Stimulated activated CD4-positive, alpha-beta T cell treated with anti-CD3 and anti-CD28 coated beads, Interleukin-4, amount 100 ng/mL, for 24 hours (primary cell): ENCODE measurements around the gene FARP1.

Experiments
- DNase-seq: peaks from one replicate; pipeline ENCODE4 v3.0.0-alpha.2; 2020

FARP1 gene

DNA sequence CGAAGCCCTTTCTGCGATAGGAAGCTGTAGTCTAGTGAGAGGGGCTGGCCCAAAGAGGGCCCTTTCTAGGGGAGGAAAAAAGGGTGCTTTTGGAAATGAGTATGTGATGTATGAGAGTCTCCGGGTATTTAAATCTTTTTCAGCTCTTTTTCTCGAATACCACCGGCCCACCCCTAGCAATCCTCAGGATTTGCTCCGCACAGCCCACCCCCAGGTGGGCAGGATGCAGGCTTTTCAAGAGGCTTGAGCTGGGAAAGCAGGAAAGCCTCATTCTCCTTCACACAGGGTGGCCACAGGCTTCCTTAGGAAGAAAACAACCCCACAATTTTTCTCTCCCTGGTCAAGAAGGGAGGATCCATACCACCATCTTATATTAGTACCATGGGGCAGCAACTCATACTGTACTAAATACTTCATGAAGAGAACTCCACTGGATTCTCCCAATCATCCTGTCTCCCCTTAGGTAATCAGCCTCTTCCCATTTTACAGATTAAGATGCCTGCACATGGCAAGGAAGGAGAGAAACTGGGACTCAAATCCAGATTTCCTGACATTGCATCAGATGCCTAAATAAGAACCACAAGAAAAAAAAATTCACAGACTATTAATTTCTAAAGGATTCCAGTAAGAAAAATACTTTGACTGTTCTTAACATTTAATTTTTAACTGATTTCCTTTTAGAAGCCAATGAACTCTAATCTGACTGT, 349.6 kb downstream of the FARP1 start:
- no peak for DNase-seq

DNA sequence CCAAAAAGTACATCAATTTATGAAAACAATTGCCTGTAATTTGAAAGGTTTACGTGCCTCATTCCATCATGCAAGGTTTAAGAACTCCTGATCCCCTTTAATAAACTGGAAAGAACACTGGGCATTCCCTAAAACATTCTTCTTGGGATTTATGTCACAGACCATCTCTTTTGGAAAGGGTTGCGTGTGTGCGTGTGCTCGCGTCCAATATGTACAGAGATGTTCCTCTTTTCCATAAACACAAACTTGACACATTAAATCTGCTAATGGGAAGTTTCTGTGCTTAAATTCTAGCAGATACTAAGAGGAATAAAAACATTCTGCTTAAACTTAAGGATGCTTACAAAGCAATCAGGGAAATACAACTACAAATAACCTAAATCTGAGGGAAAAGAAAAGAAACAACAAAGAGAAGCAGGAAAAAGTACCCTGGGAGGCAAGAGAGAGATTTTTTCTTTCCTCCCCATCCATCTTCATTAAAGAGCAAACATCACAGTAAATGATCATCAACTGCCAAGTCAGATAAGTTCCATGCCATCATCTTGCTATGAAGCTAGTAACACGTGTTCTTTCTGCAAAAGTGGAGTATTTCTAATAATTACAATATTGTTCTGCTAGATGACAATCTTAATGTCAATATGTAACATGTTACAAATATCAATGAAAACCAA, 350.3 kb downstream of the FARP1 start:
- DNase-seq: no peak

DNA sequence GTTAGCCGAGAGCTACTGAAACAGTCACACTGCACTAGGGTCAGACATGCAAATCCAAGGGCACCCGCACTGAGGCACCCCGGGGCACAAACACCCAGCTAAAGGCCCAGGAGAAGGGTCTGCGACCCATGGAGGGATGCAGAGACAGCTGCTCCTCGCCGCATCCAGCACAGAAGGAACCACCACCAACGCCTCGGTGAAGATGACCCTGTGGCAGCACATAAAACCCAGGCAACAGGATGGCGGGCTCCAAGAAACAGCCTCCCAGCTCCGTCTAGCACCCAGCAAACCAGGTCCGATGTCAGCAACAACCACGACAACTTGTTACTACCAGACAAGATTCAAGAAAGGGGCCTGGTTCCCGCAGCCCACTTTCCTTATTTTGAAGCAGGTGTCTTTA, 351.9 kb downstream of the FARP1 start:
- DNase-seq: no peak

DNA sequence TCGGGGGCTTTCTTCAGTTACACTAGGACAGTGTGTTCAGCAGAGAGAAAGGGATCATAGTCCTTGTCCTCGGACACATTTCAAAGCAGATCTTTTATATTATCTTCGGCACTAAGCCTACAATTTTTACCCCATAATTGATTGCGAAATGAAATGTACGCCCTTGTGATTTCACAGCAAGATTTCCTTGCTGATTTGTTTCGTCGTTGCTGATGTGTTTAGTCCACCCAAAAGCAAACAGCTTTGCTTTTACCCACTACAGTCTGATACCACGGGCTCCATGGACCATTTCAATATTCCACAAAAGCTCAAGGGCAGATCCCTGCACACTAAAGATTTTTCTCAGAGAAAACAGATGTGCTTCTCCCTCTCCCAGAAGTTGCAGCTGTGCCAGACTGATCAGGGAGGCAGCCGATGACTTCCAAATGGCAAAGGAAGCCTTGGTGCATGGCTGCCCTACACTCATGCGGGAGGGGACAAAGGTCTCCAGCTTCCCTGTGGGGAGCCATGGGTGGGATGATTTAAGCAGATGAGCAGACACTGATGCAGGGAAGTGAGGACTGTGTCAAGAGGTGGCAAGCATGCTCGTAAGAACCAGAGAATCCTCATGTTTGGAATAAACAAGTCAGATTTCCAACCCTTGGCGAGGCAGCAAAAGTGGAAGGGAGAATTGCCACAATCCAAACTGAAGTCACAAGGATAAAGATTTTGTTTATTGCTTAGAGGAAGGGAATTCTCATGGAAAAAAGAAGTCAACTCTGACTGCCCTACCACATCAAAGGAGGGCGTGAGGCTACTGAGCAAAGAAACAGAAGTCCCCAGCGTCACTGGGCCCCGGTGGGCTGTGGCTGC, 353.0 kb downstream of the FARP1 start:
- DNase-seq: no peak

DNA sequence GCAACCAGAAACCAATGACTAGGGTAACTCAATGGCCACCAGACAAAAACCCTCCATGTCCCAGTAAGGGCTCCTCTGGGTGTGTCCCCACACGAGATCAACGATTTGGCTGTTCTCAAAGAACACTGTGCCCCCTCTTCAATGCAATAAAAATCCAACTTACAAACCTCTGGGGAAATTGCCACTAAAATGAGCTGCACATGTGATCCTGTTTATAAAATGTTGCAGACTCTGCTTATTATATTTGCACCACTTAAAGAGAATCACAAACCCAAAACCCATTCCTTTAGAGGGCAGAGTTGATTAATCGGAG, 353.5 kb downstream of the FARP1 start:
- DNase-seq: no peak

DNA sequence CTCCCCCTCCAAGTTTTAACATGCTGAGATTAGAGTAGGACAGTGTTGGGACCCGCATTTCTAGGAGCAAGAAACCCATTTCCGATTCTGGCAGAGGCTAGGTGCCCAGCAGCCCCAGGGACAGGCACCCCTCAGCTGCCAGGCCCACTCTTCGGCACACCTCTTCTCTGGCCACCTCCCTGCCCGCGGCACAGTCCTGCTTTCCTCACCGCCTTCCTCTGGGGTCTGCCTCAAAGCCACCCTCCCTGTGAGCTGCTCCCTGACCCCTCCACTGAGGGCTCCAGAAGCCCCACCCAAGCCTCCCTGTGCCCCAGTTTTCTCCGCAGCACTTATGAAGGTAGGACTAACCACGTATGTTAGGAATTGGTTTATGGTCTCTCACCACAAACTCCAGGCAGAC, 354.1 kb downstream of the FARP1 start:
- no peak for DNase-seq

DNA sequence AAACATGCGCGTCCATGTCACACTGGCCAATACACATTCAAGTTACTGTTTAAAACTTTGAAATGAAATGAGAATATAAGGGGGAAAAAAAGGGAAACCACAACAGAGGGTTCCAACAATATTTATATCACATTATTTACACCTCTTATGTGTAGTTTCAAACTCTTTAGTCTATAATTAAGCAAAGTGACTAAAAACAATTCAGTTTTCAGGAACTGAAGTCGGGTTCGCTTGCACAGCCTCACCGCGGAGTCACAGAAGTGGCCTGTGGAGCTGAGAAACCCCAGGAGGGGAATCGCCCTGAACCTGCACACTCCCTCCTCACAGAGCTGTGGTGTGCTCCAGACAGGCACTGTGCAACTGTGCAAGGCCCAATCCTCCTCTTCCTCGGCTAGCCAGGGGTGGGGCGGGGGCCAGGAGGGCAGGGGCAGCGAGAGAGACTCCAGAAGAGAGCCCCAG, 358.1 kb downstream of the FARP1 start:
- no peak for DNase-seq

DNA sequence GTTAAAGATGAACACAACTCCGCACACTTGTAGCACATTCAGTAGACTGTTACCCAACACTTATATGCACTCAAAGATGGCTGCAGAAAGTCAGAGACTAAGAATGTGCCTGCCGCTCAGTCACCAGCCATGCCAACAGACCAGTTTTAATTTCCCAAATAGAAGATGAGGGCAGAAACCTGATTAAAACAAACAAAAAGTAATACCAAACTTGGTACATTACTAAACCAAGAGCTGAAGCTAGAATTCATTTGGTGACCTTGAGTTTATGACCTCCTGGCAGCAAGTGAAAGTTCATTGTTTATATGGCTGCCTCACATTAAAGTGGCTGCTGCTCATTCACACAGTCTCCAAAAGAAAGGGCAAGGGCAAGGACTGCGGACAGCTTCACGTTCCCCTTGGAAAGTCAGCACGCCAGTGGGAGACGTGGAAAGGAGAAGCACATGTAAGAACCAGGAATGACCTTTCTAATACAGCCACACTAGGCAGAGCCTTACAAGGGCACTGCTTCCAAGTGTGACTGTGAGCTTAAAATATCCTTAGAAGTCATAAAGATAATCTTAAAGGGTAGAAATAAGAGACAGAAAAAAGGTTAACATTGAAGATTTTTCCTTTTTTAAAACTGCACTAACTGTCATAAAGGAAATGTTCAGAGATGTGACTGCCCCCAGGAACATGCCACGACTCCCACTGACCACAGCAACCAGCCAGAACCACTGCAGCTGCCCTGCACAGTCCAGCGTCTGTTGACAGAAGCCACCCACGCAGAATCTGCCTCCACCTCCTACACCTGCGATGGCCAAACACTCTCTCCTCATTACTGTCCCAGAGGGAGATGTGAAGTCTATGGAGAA, 360.5 kb downstream of the FARP1 start:
- DNase-seq: no peak

DNA sequence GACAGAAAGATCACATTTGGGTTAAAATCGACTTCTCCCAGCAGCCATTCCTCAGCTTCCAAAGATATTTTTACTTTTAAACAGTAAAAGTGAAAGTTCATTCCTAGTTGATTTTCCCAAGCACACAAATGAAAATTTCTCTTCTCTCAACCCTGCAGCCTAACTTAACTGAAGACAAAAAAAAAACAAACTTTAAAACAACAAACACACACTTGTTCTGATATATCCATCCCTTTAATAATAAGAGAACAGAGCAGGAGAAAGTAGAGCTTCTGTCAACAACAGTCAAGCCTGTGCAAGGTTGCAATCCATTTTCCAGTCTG, 361.1 kb downstream of the FARP1 start:
- no peak for DNase-seq

DNA sequence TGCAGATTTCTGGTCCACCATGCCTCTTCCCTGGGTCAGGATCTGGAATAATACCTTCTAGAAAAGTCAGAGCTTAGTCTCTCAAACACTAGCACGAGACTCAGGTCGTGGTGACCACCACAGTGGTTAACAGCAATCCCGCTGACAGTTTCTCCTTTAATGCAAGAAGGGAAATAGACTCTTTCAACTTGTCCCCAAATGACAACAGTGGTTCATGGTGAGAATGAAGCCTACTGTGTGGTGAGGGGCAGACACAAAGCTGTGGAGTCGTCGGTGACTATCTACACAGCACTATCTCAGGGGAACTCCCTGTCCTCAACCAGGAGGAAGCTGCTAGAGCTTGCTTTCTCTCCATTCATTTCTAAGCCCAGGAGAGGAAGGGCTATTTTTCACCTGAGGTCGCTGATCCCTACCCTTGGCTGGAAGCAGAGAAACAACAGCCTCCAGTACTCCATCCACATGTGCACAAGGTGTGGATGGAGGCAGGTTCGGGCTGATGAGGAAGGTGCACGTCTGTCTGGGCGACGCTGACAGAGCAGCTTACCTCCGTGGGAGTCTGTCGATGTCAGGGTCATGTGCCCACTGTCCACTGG, 361.6 kb downstream of the FARP1 start:
- peak; percentile 26 for DNase-seq
